NCI-H69 (cell line): ENCODE results near the gene PPIP5K1.
"Not testable (repeated sequence)": the region's sequence is repeated elsewhere in the genome, so short reads cannot be mapped to it uniquely, and the experiment has no call there.

ENCODE experiments used
- DNase-seq: peaks from one replicate; lab custom pipeline; 2025; lab: John Stamatoyannopoulos, UW

Gene PPIP5K1

GRCh38 chr15:43589778-43590466 is at the start of gene PPIP5K1:
TSS of gene PPIP5K1 (minus strand) at chr15:43590208. CDS start at chr15:43584504, 5,704 bp downstream.
- not testable (repeated sequence) for DNase-seq

- DNase-seq = not testable (repeated sequence)
Measured at GRCh38 chr15:43638464-43639204, 48.6 kb upstream of the PPIP5K1 start.

GRCh38 chr15:43626937-43627336 is 36.9 kb upstream of the PPIP5K1 start:
- DNase-seq = not testable (repeated sequence)

GRCh38 chr15:43625106-43625505 is 35.1 kb upstream of the PPIP5K1 start:
- no peak for DNase-seq

- DNase-seq = not testable (repeated sequence)
Measured at GRCh38 chr15:43622068-43622799, 32.2 kb upstream of the PPIP5K1 start.

- DNase-seq = not testable (repeated sequence)
Measured at GRCh38 chr15:43618700-43619099, 28.7 kb upstream of the PPIP5K1 start, which contains the start of gene STRC. TSS of gene STRC (minus strand) at chr15:43618800. CDS start at chr15:43618722, 78 bp downstream.

GRCh38 chr15:43617750-43618149 is 27.7 kb upstream of the PPIP5K1 start:
- DNase-seq = not testable (repeated sequence)

GRCh38 chr15:43602233-43602632 is 12.2 kb upstream of the PPIP5K1 start:
- DNase-seq = peak; percentile 89

GRCh38 chr15:43600200-43600599 is 10.2 kb upstream of the PPIP5K1 start:
- DNase-seq = not testable (repeated sequence)

GRCh38 chr15:43599131-43599530 is 9.1 kb upstream of the PPIP5K1 start:
- DNase-seq = not testable (repeated sequence)

GRCh38 chr15:43593328-43594190 is 3.6 kb upstream of the PPIP5K1 start, which contains the start of gene CKMT1B:
TSS of gene CKMT1B (plus strand) at chr15:43594027. CDS start at chr15:43594219, 192 bp downstream.
- not testable (repeated sequence) for DNase-seq

- not testable (repeated sequence) for DNase-seq
Measured at GRCh38 chr15:43592841-43593240, 2.8 kb upstream of the PPIP5K1 start.

GRCh38 chr15:43574607-43575006 is 15.4 kb downstream of the PPIP5K1 start:
- DNase-seq = not testable (repeated sequence)

GRCh38 chr15:43566615-43567014 is 23.4 kb downstream of the PPIP5K1 start:
- DNase-seq = not testable (repeated sequence)

- not testable (repeated sequence) for DNase-seq
Measured at GRCh38 chr15:43563793-43564192, 26.2 kb downstream of the PPIP5K1 start.

GRCh38 chr15:43562753-43563152 is 27.3 kb downstream of the PPIP5K1 start:
- not testable (repeated sequence) for DNase-seq

GRCh38 chr15:43552986-43553385 is 37.0 kb downstream of the PPIP5K1 start:
- DNase-seq = no peak

GRCh38 chr15:43552256-43552655 is 37.8 kb downstream of the PPIP5K1 start:
- DNase-seq = no peak

- no peak for DNase-seq
Measured at GRCh38 chr15:43550527-43551363, 39.3 kb downstream of the PPIP5K1 start.

- DNase-seq = no peak
Measured at GRCh38 chr15:43547539-43547938, 42.5 kb downstream of the PPIP5K1 start.
